Testis (tissue), 2 donors: Measurements from ENCODE around the gene PINK1.

ENCODE experiments used
- CTCF ChIP-seq, 3 experiments: fragments of 450-650 bp in 2 of 3; fragments of 200-600 bp in 1 of 3; sonication (generic) in 1 of 3; IDR thresholded peaks; one replicate each; pipeline ENCODE4 v1.5.1; 2016 to 2019; ENCODE audit warnings: antibody characterized with exemption in 3 of 3, mild to moderate bottlenecking in 2 of 3, moderate library complexity in 1 of 3
- POLR2A ChIP-seq: fragments of 450-650 bp; IDR thresholded peaks from one replicate; pipeline ENCODE4 v1.6.1; 2017; ENCODE audit warnings: antibody characterized with exemption, mild to moderate bottlenecking, moderate library complexity

- TF ChIP-seq POLR2A (no peak), CTCF (IDR thresholded peaks at IDR 0.05) (no peak)
These were observed 39.0 kb downstream of the PINK1 start for GRCh38 chr1:20672265-20672632.
